PFSK-1 (cell line): Measurements from ENCODE around the gene NUDCD3.

ENCODE experiments used
- FOXP2 ChIP-seq: optimal IDR thresholded peaks from 2 replicates; pipeline ENCODE3; 2011; ENCODE audit warnings: borderline replicate concordance, control low read depth, inconsistent platforms; ENCODE audit not compliant: insufficient read depth; ENCODE audit errors: extremely low read length, extremely low read depth
- POLR2AphosphoS5 ChIP-seq: IDR thresholded peaks from 2 replicates; pipeline ENCODE4 v1.6.1; 2012; ENCODE audit warnings: low read depth, mild to moderate bottlenecking, control low read depth, low read length, moderate library complexity
- SIN3A ChIP-seq: IDR thresholded peaks from 2 replicates; pipeline ENCODE4 v1.6.1; 2012; ENCODE audit warnings: mild to moderate bottlenecking, low read length, moderate library complexity, borderline replicate concordance; ENCODE audit not compliant: insufficient read depth
- TAF1 ChIP-seq: IDR thresholded peaks from 2 replicates; pipeline ENCODE4 v1.6.1; 2012; ENCODE audit warnings: low read length, control low read depth, borderline replicate concordance; ENCODE audit not compliant: insufficient read depth
- TF ChIP-seq, protein P1 (sequence below), 2 experiments: IDR thresholded peaks; 2 replicates each; pipeline versions ENCODE4 v1.6.1 to v1.8.0; 2011 to 2012; ENCODE audit warnings: low read depth in 2 of 2, low read length in 2 of 2, control low read depth in 1 of 2, inconsistent platforms in 1 of 2, mild to moderate bottlenecking in 1 of 2, moderate library complexity in 1 of 2; ENCODE audit not compliant: insufficient read depth in 1 of 2

NUDCD3 gene

DNA sequence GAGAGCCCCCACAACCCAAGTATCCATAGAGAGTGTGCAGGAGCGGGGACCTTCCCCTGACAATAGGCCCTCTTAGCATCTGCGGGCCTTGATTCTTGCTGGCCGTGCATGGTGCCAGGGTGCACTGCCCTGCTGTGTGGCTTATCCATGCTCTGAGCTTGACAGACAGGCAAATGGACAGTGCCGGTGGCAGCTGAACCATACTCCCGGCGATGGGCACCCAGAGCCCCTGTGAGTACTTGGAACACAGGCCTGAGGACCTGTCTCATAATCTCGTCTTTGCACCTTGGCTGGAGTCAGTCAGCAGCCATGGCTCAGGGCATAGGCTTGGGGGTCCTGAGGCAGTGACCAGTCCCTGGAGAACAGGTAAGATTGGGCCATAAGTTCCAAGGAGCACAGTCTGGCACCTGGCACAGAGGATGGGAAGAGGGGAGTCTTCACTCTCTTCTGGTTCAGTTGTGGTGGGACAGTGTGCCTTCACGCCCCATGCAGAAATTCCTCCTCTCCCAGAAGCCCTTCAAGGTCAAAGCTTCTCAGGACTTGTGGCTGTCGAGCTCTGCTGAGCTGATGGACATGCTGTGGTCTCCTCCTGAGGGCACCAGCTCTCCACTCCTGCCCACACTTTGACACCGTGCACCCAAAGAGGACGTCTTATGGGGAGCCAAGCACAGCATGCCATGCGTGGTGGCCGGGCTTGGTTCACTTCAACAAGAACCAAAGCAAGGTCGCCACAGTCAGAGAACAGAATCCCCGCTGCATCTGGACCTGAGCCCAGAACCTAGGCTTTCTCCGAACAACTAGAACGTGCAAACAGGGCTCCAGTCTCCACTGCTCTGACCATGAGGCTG lies 105.6 kb downstream of the NUDCD3 start:
- TF ChIP-seq SIN3A: no peak

DNA sequence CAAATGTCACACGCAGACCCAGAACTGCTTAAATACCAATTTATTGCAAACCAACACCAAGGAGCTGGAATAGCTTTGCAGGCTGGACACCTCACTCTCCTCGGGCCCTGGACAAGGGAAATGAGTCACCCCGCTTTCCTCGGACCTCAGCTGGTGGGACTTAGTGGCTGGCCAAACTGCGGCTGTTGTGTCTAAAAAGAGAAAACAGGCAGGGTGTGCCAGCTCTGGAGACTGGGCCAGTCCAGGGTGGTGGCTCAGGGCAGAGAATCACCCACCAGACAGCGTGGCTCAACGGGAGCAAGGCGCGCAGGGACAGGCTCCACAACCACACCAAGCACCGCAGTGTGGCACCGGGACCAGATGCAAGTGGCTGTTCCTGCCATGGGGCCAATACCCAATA lies 106.9 kb downstream of the NUDCD3 start:
- TF ChIP-seq FOXP2: no peak
- TF ChIP-seq POLR2AphosphoS5: no peak
- TF ChIP-seq SIN3A: no peak
- no peak for TF ChIP-seq TAF1
- TF ChIP-seq, protein P1, sequence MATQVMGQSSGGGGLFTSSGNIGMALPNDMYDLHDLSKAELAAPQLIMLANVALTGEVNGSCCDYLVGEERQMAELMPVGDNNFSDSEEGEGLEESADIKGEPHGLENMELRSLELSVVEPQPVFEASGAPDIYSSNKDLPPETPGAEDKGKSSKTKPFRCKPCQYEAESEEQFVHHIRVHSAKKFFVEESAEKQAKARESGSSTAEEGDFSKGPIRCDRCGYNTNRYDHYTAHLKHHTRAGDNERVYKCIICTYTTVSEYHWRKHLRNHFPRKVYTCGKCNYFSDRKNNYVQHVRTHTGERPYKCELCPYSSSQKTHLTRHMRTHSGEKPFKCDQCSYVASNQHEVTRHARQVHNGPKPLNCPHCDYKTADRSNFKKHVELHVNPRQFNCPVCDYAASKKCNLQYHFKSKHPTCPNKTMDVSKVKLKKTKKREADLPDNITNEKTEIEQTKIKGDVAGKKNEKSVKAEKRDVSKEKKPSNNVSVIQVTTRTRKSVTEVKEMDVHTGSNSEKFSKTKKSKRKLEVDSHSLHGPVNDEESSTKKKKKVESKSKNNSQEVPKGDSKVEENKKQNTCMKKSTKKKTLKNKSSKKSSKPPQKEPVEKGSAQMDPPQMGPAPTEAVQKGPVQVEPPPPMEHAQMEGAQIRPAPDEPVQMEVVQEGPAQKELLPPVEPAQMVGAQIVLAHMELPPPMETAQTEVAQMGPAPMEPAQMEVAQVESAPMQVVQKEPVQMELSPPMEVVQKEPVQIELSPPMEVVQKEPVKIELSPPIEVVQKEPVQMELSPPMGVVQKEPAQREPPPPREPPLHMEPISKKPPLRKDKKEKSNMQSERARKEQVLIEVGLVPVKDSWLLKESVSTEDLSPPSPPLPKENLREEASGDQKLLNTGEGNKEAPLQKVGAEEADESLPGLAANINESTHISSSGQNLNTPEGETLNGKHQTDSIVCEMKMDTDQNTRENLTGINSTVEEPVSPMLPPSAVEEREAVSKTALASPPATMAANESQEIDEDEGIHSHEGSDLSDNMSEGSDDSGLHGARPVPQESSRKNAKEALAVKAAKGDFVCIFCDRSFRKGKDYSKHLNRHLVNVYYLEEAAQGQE (IDR thresholded peaks at IDR 0.05; ENCODE audit: insufficient read depth in 1 of 2, low read depth in 2 of 2, low read length in 2 of 2): no peak

DNA sequence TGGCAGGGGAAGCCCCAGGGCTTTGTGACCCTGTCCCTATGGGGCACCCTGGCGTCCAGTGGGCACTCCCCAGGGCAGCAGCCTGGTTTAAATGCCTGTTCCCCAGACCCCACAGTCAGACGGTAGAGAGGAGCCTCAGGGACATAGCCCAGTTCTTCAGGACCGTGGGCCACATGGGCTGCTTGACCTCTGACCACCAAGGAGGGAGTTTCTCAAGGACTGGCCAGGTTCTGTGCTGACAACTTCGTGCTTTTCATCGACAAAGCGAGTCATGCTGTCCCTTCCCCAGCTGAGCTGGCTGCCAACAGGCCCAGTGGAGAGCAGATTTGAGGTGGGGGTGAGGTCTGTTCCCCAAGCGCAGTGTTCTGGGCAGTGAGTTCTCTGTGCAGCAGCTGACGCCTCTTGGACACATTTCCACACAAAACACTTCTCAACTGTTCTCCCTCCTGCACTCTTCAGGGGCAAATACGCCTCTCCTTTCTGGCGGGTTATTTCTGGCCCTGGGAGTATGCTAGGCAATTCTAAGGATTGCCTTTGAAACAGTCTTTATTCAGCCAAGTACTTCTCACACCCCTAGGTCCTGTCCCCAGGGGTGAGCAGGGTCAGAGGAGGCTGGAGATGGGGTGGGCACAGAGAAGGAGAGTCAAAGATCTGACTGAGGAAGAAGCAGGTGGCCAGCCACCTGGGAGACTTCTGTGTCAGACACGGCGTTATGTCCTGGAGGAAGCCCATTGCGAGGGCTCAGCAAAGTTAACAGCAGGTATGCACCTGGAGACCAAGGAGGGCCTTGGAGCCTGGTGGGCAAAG lies 107.8 kb downstream of the NUDCD3 start:
- TF ChIP-seq TAF1: no peak
- TF ChIP-seq, protein P1 (IDR thresholded peaks at IDR 0.05; ENCODE audit: insufficient read depth in 1 of 2, low read depth in 2 of 2, low read length in 2 of 2): no peak
- no peak for TF ChIP-seq SIN3A
- TF ChIP-seq POLR2AphosphoS5: no peak
- TF ChIP-seq FOXP2: no peak

DNA sequence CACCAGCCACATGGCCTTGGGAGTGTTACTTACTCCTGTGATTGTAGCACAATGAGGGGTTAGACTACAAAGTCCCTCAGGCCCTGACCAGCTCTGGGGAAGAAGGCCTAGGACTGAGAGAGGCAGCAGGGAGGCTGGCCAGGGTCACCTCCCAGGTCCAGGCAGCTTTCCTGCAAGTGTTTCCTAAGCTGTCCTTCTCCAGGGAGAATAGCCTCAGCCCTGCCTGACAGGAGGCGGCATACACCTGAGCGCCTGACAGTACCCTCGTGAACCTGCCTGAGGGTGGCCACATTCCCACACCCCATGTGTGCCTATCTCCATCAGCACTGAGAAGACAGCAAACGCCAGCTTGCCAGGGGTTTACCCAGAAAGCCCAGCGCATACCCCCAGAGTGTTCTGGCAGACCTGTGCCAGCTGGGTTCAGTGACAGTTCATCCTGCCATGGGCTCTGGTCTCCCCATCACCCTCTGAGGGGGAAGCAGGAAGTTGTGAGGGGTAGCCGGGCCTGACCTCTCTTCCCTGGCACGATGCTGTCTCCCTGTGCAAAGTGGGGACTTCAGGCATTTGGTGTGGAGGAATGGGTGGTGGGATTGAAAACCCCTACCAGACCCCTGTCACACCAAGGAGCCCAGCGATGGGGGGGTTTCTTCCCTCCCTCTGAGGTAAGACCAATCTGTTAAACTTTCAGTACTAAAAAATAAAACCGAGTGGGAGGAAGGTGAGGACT lies 108.8 kb downstream of the NUDCD3 start:
- TF ChIP-seq, protein P1 (IDR thresholded peaks at IDR 0.05; ENCODE audit: insufficient read depth in 1 of 2, low read depth in 2 of 2, low read length in 2 of 2): no peak
- TF ChIP-seq FOXP2: no peak
- TF ChIP-seq SIN3A: no peak

DNA sequence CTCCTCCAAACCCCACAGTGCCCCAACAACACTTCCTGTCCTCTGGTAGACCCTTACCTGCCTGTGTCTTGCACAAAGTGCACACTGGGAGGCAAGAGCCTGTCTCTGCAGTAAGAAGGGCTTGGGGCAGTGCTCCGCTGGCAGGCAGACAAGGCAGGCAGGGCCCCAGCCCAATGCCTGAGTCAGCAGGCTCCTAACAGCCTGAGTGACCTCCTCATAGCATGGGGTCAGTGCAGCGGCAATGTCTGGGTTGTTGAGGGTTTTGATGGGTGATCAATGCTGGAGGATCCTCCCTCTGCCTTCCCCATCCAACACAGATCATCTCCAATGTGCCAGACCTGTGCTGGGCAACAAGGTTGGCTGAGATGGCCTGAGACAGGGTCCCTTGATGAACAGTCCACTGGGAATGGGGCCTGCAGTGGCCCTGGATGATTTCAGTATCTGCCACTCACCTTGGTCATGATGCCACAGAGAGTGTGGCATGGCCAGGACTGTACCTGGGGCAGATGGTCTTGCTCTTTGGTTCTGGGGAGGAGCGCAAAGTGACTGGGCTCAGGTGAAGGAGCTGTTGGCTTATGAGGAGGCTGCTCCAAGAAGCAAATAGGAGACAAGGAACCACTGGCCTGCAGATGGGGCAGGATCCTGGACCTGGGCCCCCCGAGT lies 109.5 kb downstream of the NUDCD3 start:
- no peak for TF ChIP-seq FOXP2
- no peak for TF ChIP-seq POLR2AphosphoS5
- no peak for TF ChIP-seq TAF1
- TF ChIP-seq SIN3A: no peak
- TF ChIP-seq, protein P1 (IDR thresholded peaks at IDR 0.05; ENCODE audit: insufficient read depth in 1 of 2, low read depth in 2 of 2, low read length in 2 of 2): no peak
